GM19372 (cell line): Measurements from ENCODE around the gene SULT1A1.
"Not testable (repeated sequence)": the region's sequence is repeated elsewhere in the genome, so short reads cannot be mapped to it uniquely, and the experiment has no call there.

Experiments
- ATAC-seq: cut with Tn5 transposase; IDR thresholded peaks from one replicate; pipeline ENCODE4 v1.9.1; 2021; ENCODE audit warnings: mild to moderate bottlenecking, low read depth, moderate library complexity; ENCODE audit not compliant: unreplicated experiment

The SULT1A1 gene

GRCh38 chr16:28609631-28610594, at the start of gene SULT1A1:
SULT1A1 (minus strand) TSS chr16:28610044; CDS start chr16:28608855, 1,189 bp downstream.
- ATAC-seq: no peak

- not testable (repeated sequence) for ATAC-seq
Observed at GRCh38 chr16:28639959-28640358, 30.1 kb upstream of the SULT1A1 start.

DNA sequence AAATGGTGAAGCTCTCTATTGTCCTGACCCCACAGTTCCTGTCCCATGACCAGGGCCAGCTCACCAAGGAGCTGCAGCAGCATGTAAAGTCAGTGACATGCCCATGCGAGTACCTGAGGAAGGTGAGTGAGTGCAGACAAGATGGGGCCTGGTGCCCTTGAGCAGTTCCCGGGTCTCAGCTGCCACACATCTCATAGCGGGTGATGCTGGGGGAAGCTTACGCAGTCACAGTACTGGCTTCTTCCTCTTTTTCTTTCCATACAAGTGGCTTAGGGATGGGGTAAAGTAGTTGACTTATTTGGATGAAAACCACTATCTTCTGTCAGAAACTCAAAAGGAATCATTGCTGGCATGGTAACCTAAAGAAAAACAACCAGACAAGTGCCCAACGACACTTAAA, 28.5 kb upstream of the SULT1A1 start:
- not testable (repeated sequence) for ATAC-seq

GRCh38 chr16:28637765-28638164, 27.9 kb upstream of the SULT1A1 start, which contains the start of gene NPIPB8:
NPIPB8 (plus strand) TSS chr16:28638065; CDS start chr16:28638361, 296 bp downstream.
- not testable (repeated sequence) for ATAC-seq

GRCh38 chr16:28636093-28636823, 26.4 kb upstream of the SULT1A1 start:
- ATAC-seq: not testable (repeated sequence)

GRCh38 chr16:28630905-28631304, 21.1 kb upstream of the SULT1A1 start:
- ATAC-seq: not testable (repeated sequence)

GRCh38 chr16:28623172-28623711, 13.4 kb upstream of the SULT1A1 start:
- ATAC-seq: no peak

DNA sequence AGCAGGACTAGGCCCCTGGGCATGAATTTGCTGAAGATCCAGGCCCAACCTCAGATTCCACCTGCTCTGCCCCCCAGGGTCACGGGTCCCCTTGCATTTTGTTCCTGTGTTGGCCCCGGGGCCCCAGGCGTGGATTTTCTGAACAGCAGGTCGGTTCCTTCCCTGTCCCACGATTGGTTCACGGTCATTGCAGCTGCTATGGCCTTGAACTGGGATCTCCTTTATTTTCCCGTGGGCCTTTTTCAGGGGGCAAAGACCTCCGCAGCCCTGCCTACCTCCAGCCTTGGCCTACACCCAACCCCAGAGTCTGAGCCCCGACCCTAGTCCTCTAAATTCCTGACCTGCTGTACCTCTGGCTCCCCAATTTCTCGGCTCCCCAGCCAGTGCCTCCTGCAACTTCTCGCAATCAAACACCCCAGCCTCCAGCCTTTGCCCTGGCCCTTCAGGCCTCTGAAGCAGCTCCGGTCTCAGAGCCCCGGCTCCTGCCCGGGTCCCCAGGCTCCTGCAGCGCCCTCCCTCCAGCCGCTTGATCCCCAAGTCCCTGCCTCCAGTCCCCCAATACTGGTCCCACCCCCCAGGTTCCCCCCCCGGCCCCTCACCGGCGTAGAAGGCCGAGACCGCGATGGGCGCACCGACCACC, 12.8 kb upstream of the SULT1A1 start:
- ATAC-seq: not testable (repeated sequence)

DNA sequence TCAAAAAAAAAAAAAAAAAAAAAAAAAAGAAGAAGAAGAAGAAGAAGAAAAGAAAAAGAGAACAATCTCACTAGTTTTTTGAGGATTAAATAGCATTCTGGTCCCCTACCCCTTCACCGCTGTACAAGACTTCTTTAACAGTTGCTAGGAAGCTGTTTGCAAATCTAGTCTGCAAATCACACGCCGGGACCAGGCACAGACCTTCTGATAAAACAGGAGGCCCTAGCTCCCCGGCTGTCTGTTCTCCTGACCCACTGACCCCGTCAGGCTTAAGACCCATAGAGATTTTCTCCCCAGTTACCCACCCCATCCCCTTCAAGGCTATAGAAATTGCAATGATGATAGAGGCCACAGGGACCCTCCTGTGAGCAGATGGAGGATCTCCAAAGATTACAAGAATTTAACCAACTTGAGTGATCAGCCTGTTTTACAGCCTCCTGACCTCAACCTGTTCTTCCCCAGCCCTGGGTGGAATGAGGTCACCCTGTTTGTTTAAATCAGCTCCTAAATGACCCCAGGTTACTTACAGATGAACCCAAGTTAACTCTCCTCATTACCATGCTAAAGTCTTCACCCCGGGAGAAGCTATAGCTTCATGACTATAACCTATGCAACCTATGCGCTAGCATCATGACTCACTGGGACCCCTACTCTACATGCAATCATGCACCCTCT, 11.8 kb upstream of the SULT1A1 start:
- no peak for ATAC-seq

DNA sequence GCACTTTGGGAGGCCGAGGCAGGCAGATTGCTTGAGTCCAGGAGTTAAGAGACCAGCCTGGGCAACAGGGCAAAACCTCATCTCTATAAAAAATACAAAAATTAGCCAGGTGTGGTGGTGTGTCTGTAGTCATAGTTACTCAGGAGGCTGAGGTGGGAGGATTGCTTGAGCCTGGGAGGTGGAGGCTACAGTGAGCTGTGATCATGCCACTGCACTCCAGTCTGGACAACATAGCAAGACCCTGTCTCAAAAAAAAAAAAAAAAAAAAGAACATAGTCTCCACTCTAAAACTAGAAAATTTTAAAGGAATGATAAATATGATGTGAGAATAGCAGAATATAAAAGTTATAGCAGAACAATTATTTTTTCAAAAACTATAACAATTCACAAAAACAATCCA, 10.5 kb upstream of the SULT1A1 start:
- not testable (repeated sequence) for ATAC-seq

DNA sequence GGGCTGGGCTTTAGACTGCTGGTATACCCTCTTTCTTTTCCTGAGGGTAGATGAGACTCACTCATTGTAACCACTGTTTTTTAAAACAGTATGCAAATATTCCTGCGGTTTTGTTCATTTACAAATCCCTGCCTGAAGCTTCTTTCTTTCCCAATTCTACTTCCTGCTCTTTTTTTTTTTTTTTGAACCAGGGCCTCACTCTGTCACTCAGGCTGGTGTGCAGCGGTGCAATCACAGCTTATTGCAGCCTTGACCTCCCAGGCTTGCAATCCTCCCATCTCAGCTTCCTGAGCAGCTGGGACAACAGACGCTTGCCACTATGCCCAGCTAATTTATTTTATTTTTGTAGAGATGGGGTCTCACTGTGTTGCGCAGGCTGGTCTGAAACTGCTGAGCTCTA, 8.0 kb upstream of the SULT1A1 start:
- ATAC-seq: no peak

DNA sequence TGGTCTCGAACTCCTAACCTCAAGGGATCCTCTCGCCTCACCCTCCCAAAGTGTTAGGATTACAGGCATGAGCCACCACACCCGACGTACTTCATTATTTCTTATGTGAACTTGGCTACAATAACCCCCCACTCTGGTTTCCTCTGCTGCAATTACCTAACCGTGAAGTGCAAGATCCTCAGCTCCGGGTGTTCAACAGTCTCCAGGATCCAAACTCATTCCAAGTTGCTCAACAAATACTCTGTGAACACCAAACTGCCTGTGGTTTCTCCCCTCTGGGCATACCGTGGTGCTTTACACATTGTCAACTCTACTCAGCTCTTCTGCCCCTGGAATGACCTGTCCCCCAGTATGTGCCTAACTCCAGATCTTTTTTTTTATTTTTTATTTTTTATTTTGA, 6.8 kb upstream of the SULT1A1 start:
- no peak for ATAC-seq

DNA sequence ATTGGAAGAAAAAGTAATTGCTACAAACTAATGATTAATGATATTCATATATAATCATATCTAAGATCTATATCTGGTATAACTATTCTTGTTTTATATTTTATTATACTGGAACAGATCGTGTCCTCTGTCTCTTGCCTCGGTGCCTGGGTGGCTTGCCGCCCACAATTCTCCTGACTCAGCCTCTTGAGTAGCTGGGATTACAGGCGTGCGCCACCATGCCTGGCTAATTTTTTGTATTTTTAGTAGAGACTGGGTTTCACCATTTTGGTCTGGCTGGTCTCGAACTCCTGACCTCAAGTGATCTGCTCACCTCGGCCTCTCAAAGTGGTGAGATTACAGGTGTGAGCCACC, 6.4 kb upstream of the SULT1A1 start:
- not testable (repeated sequence) for ATAC-seq

GRCh38 chr16:28615486-28616223, 5.8 kb upstream of the SULT1A1 start:
- ATAC-seq: not testable (repeated sequence)

GRCh38 chr16:28614561-28614960, 4.7 kb upstream of the SULT1A1 start:
- not testable (repeated sequence) for ATAC-seq

- not testable (repeated sequence) for ATAC-seq
Observed at GRCh38 chr16:28613912-28614311, 4.1 kb upstream of the SULT1A1 start.

GRCh38 chr16:28612359-28613280, 2.8 kb upstream of the SULT1A1 start:
- not testable (repeated sequence) for ATAC-seq

DNA sequence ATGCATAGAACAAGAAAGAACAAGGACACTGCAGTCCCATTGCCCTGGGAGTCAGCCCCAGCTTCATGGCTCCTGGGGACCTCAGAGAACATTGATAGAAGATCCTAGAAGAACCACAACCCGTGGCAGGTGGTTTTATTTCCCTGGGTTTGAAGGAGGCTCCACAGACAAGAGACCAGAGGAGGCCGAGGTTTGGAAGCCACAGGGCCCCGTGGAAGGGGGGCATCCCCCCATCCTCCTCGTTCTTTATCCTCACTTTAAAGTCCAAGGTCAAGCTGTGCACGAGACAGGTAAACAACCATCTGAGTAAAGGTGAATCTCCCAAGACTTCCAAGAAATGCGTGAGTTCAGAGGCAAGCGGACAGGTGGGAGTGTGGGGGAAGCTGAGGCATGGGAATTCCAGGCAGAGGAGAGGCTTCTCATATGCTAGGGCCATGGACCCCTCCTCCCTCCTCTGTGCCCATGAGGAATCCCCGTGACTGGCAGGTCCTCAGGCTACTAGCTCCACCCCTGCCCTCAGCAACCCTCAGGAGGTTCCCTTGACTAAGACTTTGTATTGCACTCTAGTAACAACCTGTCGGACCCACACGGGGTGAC, 849 bp upstream of the SULT1A1 start:
- ATAC-seq: no peak
